IPS-18c (cell line): Measurements from ENCODE around the gene DNAL1.

Experiments used
- H3K4me3 ChIP-seq: 2 replicates; pipeline ENCODE4 v1.7.0; 2013; ENCODE audit warnings: low read depth, mild to moderate bottlenecking, low read length, moderate library complexity; ENCODE audit not compliant: insufficient read depth
- H3K9me3 ChIP-seq: one replicate; pipeline ENCODE4 v1.6.1; 2013; ENCODE audit warnings: mild to moderate bottlenecking, low read length, moderate library complexity; ENCODE audit not compliant: control insufficient read depth, insufficient read depth

Gene DNAL1

GRCh38 chr14:73727166-73727565, 82.4 kb downstream of the DNAL1 start:
- no peaks in the 10 kb centered on the region for H3K9me3 ChIP-seq
- H3K4me3 ChIP-seq: no peak overlapping the region

GRCh38 chr14:73728717-73729330, 84.0 kb downstream of the DNAL1 start:
- Histone ChIP-seq H3K4me3 (no peak overlapping the region), H3K9me3 (no peaks in the 10 kb centered on the region)

GRCh38 chr14:73729556-73730265, 84.9 kb downstream of the DNAL1 start:
- H3K4me3 ChIP-seq: no peak overlapping the region
- no peaks in the 10 kb centered on the region for H3K9me3 ChIP-seq

- no peak overlapping the region for H3K4me3 ChIP-seq
Measured at GRCh38 chr14:73731111-73731510, 86.3 kb downstream of the DNAL1 start.

GRCh38 chr14:73732006-73732405, 87.2 kb downstream of the DNAL1 start:
- H3K9me3 ChIP-seq: no peaks in the 10 kb centered on the region

More at GRCh38 chr14:73731111-73731510, 86.3 kb downstream of the DNAL1 start:
- H3K9me3 ChIP-seq: no peaks in the 10 kb centered on the region

GRCh38 chr14:73736842-73737241, 92.1 kb downstream of the DNAL1 start:
- no peak overlapping the region for H3K4me3 ChIP-seq
- H3K9me3 ChIP-seq: no peaks in the 10 kb centered on the region

More at GRCh38 chr14:73732006-73732405, 87.2 kb downstream of the DNAL1 start:
- no peak overlapping the region for H3K4me3 ChIP-seq

DNA sequence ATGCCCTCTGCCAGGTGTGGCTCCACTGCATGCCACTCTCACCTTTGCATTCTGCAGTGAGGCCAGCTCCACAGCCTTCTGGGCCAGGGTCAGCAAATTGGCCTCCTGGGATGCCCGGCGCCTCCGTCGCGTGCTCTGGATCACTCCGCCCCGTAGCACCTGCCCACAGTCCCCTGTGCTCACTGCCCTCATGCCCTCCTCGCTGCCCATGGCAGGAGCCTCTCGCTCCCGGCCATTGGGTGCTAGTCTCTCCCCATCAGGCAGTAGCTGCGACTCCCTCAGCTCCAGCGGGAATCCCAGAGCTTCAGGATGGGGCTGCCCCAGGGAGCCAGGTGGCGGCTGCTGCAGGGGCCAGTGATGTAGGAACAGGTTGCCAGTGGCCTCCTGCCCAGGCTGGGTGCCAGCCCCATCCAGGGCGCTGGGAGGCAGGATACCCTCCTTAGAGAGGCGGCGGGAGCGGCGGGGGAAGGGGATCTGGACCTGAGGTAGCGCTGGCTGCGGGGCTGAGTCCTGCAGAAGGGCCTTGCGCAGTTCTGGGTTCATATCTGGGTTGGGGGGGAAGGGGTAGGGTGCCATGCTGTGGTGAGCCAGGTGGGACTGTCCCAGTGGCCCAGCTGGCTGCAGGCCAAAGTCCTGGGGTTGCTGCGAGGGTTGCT, 93.9 kb downstream of the DNAL1 start:
- no peaks in the 10 kb centered on the region for H3K9me3 ChIP-seq
- no peak overlapping the region for H3K4me3 ChIP-seq

DNA sequence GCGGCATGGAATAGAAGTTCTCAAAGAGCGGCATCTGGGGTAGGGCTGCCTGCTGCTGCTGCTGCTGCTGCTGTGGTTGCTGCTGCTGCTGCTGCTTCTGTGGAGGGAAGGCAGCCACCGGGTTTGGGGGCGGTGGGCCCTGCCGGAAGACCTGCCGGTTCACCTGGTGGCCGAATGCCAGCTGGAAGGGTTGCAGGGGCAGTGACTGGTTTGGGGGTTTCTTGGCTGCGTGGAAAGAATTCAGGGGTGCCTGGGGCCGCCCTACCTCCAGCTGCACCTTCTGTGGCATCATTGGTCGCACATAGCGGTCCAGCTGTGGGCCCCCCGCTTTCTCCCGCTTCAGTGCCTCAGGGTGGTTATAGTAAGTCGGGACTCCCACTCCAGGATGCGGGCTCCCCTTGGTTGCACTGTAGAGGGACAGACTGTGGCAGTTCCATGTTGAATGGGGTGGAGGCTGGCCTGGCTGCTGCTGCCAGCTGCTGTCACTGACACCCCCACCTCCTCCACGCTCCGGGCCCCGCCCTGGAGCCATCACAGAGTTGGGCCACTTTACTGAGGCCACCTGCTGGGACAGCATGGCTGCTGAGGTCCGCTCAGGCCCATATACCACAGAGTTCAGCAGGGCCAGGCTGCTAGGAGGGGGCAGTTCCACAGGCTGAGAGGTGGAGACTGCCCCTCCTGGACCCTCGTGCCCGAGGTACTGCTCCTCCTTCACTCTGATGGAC, 94.5 kb downstream of the DNAL1 start:
- Histone ChIP-seq H3K9me3 (no peaks in the 10 kb centered on the region), H3K4me3 (no peak overlapping the region)

GRCh38 chr14:73739899-73740617, 95.3 kb downstream of the DNAL1 start:
- Histone ChIP-seq H3K9me3 (no peaks in the 10 kb centered on the region), H3K4me3 (no peak overlapping the region)

DNA sequence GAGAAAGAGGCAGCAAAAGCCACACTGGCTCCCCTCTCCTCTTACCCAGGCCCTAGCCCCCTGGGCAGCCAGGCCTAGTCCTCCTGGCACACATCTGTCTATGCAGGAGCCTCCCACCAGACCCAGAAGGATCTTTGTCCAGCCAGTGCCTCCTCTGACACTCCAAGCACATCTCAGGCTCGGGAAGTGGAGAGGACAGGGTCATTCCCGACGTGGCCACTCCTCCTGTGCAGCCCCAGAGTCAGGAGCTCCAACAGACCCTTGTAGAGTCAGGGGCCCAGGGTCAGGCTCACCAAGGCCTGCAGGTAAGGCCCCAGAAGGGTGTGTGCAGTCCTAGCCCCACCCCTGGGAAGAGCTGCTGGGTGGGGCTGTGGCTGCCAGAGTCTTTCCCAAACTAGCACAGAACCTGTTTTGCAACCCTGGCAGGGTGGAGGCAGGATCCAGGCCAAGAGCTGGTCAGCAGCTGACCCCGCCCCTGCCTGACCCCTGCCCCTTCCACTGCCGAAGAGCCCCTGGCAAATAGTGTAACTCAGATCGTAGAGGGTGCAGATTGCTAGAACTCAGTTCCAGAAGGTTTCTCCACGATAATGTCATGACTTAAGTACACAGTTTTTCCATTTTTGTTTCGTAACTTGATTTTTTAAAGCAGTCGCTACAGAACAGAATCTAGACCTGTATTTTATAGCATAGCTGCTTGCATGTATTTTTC, 96.0 kb downstream of the DNAL1 start:
- H3K4me3 ChIP-seq: no peak overlapping the region
- no peaks in the 10 kb centered on the region for H3K9me3 ChIP-seq

DNA sequence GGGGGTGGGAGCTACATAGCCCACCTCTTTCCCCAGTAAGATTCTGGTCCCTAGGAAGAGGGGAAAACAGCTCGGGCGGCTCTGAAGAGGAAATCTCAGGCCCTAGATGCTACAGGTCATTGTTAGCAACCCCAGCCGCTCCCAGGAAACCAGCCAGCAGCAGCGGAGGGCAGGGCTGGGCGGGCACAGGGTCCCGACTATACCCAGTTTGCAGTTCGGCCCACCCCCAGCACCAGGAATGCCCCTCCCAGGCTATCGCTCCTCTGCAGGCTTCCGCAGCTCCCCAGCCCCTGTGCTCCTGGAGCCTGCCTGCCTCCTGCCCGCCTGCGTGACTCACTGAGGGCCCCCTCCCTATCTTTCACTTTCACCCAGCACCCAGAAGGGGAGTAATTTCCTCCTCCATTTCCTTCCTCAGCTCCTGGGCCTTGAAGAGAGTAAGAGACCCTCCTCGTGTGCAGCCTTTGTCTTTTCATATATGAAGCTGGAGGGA, 96.6 kb downstream of the DNAL1 start:
- Histone ChIP-seq H3K4me3 (0 out of 2 replicates have a peak overlapping the region, but pooled peaks have one; percentile 2), H3K9me3 (no peaks in the 10 kb centered on the region)

- H3K9me3 ChIP-seq: no peaks in the 10 kb centered on the region
- H3K4me3 ChIP-seq: 0 out of 2 replicates have a peak overlapping the region, but pooled peaks have one; percentile 2
Measured at GRCh38 chr14:73741876-73742519, 97.2 kb downstream of the DNAL1 start.

GRCh38 chr14:73742520-73743238, 97.9 kb downstream of the DNAL1 start:
- H3K4me3 ChIP-seq: no peak overlapping the region

GRCh38 chr14:73743431-73743931, 98.7 kb downstream of the DNAL1 start:
- Histone ChIP-seq H3K9me3 (no peaks in the 10 kb centered on the region), H3K4me3 (no peak overlapping the region)

More at GRCh38 chr14:73742520-73743238, 97.9 kb downstream of the DNAL1 start:
- no peaks in the 10 kb centered on the region for H3K9me3 ChIP-seq

GRCh38 chr14:73744175-73744867, 99.5 kb downstream of the DNAL1 start:
- Histone ChIP-seq H3K4me3 (no peak overlapping the region), H3K9me3 (no peaks in the 10 kb centered on the region)
